Activated T-helper 1 cell treated with anti-CD3 and anti-CD28 coated beads, Interleukin-12 subunit alpha, Interleukin-12 subunit beta, Interleukin-2, Interleukin-4 antibody, amounts not matched to agents 30 ng/mL and 10 ng/mL and 1 ng/mL, durations not matched to agents 14 hours and 24 hours and 36 hours (primary cell): ENCODE data around the gene ARL10. TPM values are rescaled to one million over a fixed set of nuclear protein-coding genes. Genes with fewer than 3 reads are reported as not detected.

ENCODE experiments used
- DNase-seq: peaks from one replicate; pipeline ENCODE4 v3.0.0; 2021; ENCODE audit warnings: low spot score
- H3K27ac Mint-ChIP-seq: one replicate; pipeline ENCODE4 v1.8.0; 2021; ENCODE audit warnings: mild to moderate bottlenecking, mixed read lengths
- H3K27me3 Mint-ChIP-seq: one replicate; pipeline ENCODE4 v1.8.0; 2022; ENCODE audit warnings: mild to moderate bottlenecking, moderate library complexity, mixed read lengths; ENCODE audit not compliant: insufficient read depth
- H3K36me3 Mint-ChIP-seq: one replicate; pipeline ENCODE4 v1.8.0; 2021; ENCODE audit warnings: low read depth, mixed read lengths
- H3K4me1 Mint-ChIP-seq: one replicate; pipeline ENCODE4 v1.8.0; 2021; ENCODE audit warnings: low read depth, mixed read lengths
- H3K4me3 Mint-ChIP-seq: one replicate; pipeline ENCODE4 v1.8.0; 2021; ENCODE audit warnings: mild to moderate bottlenecking, moderate library complexity, mixed read lengths
- H3K9me3 Mint-ChIP-seq: one replicate; pipeline ENCODE4 v1.8.0; 2021; ENCODE audit warnings: mixed read lengths
- intact Hi-C: fragments of 100-400 bp; cut with micrococcal nuclease; formaldehyde crosslinking; loops from one replicate; pipeline ENCODE4 v1.15.1; 2024
- total RNA-seq: library from RNA; stranded (reverse); gene quantifications from 2 replicates; pipeline ENCODE4 v1.2.3, GENCODE V29; 2022

The ARL10 gene
- total RNA-seq, 1 donor from 2014 or later = 22.3 TPM

DNA sequence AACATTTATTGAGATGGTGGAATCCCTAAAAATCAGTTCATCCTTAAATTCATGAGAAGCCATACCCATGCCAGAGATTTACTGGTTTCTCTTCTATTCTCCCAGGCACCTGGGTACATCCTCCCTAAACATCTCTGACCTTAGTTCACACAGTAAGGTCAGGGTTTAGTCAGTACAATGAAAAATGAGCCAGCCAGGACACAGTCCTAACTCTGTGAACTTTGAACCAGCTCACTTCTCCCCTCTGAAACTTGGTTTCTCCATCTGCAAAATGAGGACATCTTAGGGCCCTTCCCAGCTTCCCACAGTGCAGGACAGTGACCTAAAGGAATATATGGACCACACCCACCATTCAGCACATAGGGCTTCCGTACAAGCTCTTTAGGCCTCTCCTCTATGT, 21.2 kb downstream of the ARL10 start:
- Mint-ChIP-seq H3K36me3 (peaks cover 52% of the 10 kb centered on the region), H3K4me3 (peak overlapping the region; percentile 100), H3K9me3 (no peaks in the 10 kb centered on the region), H3K27me3 (no peaks in the 10 kb centered on the region), H3K27ac (peak overlapping the region; percentile 21), H3K4me1 (peaks cover 36% of the 10 kb centered on the region)
- intact Hi-C loops = loop anchor here (5.0 to 10.0 kb wide), 2 partner anchors 149 to 1168 kb away; partner anchors contain the start of genes FAM193B and SIMC1
- DNase-seq = no peak

DNA sequence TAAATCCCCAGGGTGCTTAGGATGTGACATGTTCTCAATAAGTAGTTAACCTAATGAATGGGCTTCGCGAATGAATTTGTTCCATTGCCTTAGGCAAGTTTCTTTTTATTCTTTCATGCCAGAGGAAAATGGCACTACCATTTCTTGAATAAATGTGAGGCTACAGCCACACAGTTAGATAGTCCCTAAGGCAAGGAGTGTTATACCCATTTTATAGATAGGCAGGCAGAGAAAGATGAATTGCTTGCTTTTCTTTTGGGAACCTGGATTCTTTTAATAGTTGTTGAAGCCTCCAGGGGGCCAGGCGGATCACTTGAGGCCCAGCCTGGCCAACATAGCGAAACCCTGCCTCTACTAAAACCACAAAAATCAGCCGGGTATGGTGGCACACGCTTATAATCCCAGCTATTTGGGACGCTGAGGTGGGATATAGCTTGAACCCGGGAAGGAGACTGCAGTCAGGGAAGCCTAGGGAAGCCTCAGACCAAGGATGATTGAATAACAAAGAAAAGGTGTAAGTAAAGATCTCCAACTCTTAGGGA, 22.2 kb downstream of the ARL10 start:
- no peaks in the 10 kb centered on the region for H3K27me3 Mint-ChIP-seq
- peak overlapping the region; percentile 100 for H3K4me3 Mint-ChIP-seq
- peak overlapping the region; percentile 98 for H3K27ac Mint-ChIP-seq
- intact Hi-C loops = loop anchor here (5.0 to 10.0 kb wide), 2 partner anchors 150 to 1167 kb away; partner anchors contain the start of genes FAM193B and SIMC1
- H3K9me3 Mint-ChIP-seq = no peaks in the 10 kb centered on the region
- peaks cover 48% of the 10 kb centered on the region for H3K36me3 Mint-ChIP-seq
- DNase-seq = no peak
- peaks cover 44% of the 10 kb centered on the region for H3K4me1 Mint-ChIP-seq

DNA sequence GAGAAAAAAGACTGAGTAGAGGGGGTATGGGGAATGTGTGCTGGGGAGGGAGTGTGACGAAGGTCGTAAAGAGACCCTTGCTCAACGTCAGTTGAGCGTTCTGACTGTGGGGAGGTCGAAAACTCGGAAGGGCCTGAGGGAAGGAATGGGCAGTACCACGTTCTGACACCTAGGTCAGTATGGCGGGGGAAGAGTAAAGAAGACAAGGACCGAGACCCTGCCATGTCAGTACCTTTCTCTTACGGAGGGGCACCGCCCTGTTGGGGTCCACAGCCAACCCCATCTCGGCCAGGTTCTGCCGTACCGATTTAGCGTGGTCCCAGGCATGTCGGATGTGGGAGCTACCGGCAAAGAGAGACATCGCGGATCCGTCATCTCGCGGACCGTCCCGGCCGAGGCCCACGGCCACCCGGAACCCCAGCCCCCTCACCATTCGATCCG, 22.7 kb downstream of the ARL10 start:
- H3K9me3 Mint-ChIP-seq = no peaks in the 10 kb centered on the region
- intact Hi-C loops = loop anchor here (1.0 to 10.0 kb wide), 7 partner anchors 23 to 1167 kb away; partner anchors contain the start of genes ARL10, FAM193B, KIAA1191 and LMAN2
- H3K4me3 Mint-ChIP-seq = peak overlapping the region; percentile 100
- no peaks in the 10 kb centered on the region for H3K27me3 Mint-ChIP-seq
- DNase-seq = no peak
- peaks cover 46% of the 10 kb centered on the region for H3K36me3 Mint-ChIP-seq
- peaks cover 44% of the 10 kb centered on the region for H3K4me1 Mint-ChIP-seq
- H3K27ac Mint-ChIP-seq = peak overlapping the region; percentile 98

DNA sequence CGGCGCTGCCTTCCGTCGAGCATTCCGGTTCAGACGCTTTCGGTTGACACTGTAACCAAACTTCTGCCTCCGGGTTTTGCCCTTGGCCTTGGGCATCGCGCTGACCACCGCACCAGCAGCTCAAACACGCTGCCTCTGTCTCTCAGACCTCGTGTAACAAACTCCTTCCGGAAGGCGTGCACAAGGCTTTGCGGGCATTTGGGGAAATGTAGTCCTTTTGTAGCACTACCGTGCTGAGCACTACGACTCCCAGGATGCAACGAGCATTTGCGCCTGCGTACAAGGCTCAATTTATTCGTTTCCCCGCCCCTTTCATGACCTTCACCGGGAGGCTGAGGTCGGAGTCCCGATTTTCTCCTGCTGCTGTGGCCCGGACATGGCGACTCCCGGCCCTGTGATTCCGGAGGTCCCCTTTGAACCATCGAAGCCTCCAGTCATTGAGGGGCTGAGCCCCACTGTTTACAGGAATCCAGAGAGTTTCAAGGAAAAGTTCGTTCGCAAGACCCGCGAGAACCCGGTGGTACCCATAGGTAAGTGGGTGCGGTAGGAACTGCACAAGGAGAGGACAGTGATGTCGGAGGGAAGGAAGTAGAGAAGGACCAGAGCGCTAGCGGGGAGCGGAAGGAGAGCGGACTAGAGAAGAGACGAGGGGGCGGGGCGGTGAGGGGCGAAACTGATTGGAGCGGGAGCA, 23.3 kb downstream of the ARL10 start, which contains the start of the genes HIGD2A and NOP16:
Gene HIGD2A, plus strand, starts transcription at position 308 of the 691 bp plus-strand sequence. Its CDS starts 69 bp downstream, at position 377.
Gene NOP16, minus strand, starts transcription at position 155 of the 691 bp plus-strand sequence. Its CDS starts 59 bp downstream, at position 96.
- peaks cover 45% of the 10 kb centered on the region for H3K36me3 Mint-ChIP-seq

DNA sequence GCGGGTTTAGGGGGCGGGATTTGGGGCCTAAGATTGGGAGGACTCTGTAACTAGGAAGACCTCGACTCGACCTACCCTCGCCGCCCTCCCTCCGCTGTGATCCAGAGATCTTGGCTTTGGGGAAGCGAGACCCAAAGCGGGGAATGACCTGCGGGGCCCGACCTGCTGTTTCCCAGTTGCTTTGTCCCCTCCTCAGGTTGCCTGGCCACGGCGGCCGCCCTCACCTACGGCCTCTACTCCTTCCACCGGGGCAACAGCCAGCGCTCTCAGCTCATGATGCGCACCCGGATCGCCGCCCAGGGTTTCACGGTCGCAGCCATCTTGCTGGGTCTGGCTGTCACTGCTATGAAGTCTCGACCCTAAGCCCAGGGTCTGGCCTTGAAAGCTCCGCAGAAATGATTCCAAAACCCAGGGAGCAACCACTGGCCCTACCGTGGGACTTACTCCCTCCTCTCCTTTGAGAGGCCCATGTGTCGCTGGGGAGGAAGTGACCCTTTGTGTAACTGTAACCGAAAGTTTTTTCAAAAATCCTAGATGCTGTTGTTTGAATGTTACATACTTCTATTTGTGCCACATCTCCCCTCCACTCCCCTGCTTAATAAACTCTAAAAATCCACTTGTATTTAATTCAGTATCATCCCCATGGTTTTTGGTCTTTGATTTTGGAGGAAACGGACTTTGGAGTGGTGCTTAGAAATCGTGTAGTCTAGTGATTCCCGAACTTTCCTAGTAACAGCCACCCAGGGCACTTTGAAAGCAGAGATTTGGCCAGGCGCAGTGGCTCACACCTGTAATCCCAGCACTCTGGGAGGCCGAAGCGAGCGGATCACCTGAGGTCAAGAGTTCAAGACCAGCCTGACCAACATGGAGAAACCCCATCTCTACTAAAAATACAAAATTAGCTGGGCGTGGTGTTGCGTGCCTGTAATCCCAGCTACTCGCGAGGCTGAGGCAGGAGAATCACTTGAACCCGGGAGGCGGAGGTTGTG, 24.1 kb downstream of the ARL10 start:
- Mint-ChIP-seq H3K9me3 (no peaks in the 10 kb centered on the region), H3K4me1 (peaks cover 44% of the 10 kb centered on the region), H3K27me3 (no peaks in the 10 kb centered on the region), H3K27ac (peak overlapping the region; percentile 98), H3K4me3 (peak overlapping the region; percentile 100), H3K36me3 (peaks cover 39% of the 10 kb centered on the region)
- no peak for DNase-seq
- intact Hi-C loops = loop anchor here (1.0 to 10.0 kb wide), 9 partner anchors 27 to 1165 kb away; partner anchors contain the start of genes CLTB, FAF2, FAM193B and PRELID1

More for the DNA sequence above, 23.3 kb downstream of the ARL10 start, which contains the start of the genes HIGD2A and NOP16:
- no peaks in the 10 kb centered on the region for H3K9me3 Mint-ChIP-seq
- peak within 1 kb of the TSS; percentile 100 for H3K4me3 Mint-ChIP-seq
- H3K4me1 Mint-ChIP-seq = peaks cover 44% of the 10 kb centered on the region
- intact Hi-C loops = loop anchor here (1.0 to 10.0 kb wide), 13 partner anchors 23 to 1166 kb away; partner anchors contain the start of genes ARL10, CLTB, FAF2 and FAM193B
- no peaks in the 10 kb centered on the region for H3K27me3 Mint-ChIP-seq
- peak; percentile 96 for DNase-seq
- H3K27ac Mint-ChIP-seq = peak within 1 kb of the TSS; percentile 98

DNA sequence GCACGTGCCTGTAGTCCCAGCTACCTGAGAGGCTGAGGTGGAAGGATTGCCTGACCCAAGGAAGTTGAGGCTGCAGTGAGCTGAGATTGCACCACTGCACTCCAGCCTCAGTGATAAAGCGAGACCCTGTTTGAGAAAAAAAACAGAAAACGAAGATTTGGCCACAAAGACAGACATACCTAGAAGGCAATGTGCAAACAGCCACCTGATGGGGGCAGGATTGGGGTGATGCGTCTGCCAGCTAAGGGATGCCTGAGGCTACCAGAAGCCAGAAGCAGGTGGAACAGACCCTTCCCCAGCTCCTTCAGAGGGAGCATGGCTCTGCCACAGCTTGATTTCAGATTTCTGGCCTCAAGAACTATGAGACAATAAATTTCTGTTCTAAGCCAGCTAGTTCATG, 26.2 kb downstream of the ARL10 start:
- no peak overlapping the region for H3K27ac Mint-ChIP-seq
- peaks cover 22% of the 10 kb centered on the region for H3K36me3 Mint-ChIP-seq

DNA sequence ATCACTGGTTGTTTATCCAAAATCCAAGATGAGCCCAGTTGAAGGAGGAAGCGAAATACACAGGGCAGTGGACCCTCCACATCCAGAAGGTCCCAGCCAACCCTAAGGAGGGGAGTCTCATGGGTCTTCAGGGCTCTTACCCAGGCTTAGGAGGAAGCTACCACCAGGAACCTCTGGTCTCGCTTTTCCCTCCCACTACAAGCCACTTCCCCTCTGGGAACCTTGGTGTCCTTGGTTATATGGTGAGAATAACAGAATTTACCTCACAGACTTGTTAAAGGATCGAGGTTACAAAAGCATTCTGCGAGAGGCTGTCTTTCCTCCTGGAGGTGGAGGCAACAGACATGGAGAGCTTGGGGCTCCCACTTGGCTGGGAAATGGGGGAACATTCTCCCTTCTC, 26.7 kb downstream of the ARL10 start:
- Mint-ChIP-seq H3K27me3 (no peaks in the 10 kb centered on the region), H3K4me3 (no peak overlapping the region), H3K36me3 (peaks cover 17% of the 10 kb centered on the region), H3K4me1 (peaks cover 29% of the 10 kb centered on the region), H3K9me3 (no peaks in the 10 kb centered on the region), H3K27ac (peak overlapping the region; percentile 18)
- intact Hi-C loops = no loop called here
- DNase-seq = no peak

More for the DNA sequence above, 26.2 kb downstream of the ARL10 start:
- Mint-ChIP-seq H3K27me3 (no peaks in the 10 kb centered on the region), H3K4me3 (no peak overlapping the region), H3K9me3 (no peaks in the 10 kb centered on the region), H3K4me1 (peaks cover 34% of the 10 kb centered on the region)
- DNase-seq = no peak
- intact Hi-C loops = no loop called here

DNA sequence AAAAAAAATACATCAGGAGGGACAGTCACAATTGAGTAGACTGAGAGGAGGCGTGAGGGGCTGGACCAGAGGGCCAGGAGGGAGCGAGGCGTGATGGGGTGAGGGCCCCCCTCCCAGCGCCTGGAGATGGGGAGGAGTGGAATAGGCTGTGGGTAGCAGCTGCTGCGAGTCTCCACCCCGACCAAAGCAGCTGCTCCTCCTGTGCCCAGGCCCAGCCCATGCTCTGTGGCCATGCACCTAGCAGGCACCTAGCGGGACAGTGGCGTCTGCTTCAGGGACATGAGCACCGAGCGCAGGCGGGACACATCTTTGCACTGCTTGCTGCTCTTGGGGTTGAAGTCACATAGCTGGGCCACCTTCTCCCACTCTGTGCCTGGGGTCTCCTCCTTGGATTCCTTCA, 27.2 kb downstream of the ARL10 start:
- peaks cover 13% of the 10 kb centered on the region for H3K36me3 Mint-ChIP-seq
- intact Hi-C loops = no loop called here
- H3K4me3 Mint-ChIP-seq = no peak overlapping the region
- no peak for DNase-seq
- no peak overlapping the region for H3K27ac Mint-ChIP-seq
- H3K9me3 Mint-ChIP-seq = no peaks in the 10 kb centered on the region
- no peaks in the 10 kb centered on the region for H3K27me3 Mint-ChIP-seq
- peaks cover 24% of the 10 kb centered on the region for H3K4me1 Mint-ChIP-seq

DNA sequence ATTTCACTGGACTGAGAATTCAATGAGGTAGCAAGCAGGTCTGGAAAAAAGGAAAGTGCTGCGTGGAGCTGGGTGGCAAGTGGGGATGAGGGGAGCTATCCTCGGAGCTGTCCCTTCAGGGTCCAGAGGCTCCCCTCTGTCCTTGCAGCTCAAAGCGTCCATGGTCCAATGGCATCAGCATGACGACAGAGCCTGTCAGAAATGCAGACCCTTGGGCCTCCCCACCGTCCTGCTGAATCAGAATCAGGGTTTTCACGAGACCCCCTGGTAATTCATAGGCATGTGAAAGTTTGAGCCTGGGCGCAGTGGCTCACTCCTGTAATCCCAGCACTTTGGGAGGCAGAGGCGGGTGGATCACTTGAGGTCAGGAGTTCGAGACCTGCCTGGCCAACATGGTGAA, 28.8 kb downstream of the ARL10 start:
- intact Hi-C loops = no loop called here
- DNase-seq = no peak
- Mint-ChIP-seq H3K4me1 (peaks cover 19% of the 10 kb centered on the region), H3K4me3 (no peak overlapping the region), H3K27me3 (no peaks in the 10 kb centered on the region), H3K36me3 (peaks cover 14% of the 10 kb centered on the region), H3K27ac (no peak overlapping the region), H3K9me3 (no peaks in the 10 kb centered on the region)

DNA sequence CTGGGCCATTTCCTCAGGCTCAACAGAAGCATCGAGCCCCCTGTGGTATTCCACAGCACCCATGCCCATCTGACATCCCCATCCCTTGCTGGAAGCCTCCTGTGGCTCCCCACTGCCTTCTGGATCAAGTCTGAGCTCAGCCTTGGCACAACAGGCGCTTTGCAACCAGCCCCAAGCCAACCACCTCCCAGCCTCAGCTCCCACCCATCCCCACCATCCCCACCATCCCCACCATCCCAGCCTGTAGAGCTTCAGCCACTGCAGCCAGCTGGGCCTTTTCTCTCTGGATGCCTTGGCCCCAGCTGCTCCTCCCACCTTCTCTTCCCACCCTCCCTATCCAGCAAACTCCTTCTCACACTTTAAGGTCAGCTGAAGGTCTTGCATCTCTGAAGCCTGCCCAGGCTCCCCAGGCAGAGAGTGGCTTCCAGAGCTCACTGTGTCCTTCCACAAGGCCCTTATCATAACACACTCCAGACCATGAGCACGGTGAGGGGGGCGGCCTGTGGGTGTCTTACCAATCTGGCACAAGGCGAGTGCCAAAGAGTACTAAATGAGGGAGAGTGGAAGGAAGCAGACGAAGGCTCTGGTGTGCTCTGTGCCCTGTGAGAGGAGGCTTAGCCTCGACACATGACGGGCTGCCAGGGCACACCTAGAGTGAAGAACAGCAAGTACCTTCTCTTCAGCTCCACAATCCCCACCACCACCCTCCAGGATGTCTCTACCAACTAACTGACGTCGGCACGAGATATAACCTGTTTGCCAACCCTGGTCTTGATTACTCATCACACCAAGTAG, 29.8 kb downstream of the ARL10 start:
- Mint-ChIP-seq H3K4me3 (no peak overlapping the region), H3K4me1 (peaks cover 14% of the 10 kb centered on the region), H3K9me3 (no peaks in the 10 kb centered on the region), H3K27ac (no peak overlapping the region), H3K36me3 (peaks cover 14% of the 10 kb centered on the region), H3K27me3 (no peaks in the 10 kb centered on the region)
- intact Hi-C loops = no loop called here
- DNase-seq = no peak

DNA sequence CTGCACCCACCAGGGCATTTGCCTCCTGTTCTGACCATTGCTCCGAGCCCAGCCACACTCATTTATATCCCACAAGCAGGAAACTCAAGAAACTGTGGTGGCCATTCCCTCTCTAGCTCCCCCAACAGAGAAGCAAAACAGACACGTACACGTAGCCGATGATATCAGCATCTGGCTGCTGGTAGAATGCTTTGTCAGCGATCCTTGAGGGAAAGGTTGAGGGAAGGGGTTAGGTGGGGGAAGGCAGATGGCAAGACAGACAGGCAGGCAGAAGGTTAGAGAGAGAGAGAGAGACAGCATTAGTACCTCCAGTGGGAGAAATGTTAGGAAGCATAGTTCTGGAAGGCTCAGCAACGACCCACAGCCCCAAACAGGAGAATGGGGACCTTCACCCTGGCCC, 31.0 kb downstream of the ARL10 start:
- peaks cover 16% of the 10 kb centered on the region for H3K36me3 Mint-ChIP-seq
- H3K4me3 Mint-ChIP-seq = no peak overlapping the region
- no peak for DNase-seq
- no peaks in the 10 kb centered on the region for H3K27me3 Mint-ChIP-seq
- no peak overlapping the region for H3K27ac Mint-ChIP-seq
- intact Hi-C loops = no loop called here
- H3K9me3 Mint-ChIP-seq = no peaks in the 10 kb centered on the region
- H3K4me1 Mint-ChIP-seq = peaks cover 8% of the 10 kb centered on the region
